Measurements from ENCODE around the gene LRRC34.

DNA sequence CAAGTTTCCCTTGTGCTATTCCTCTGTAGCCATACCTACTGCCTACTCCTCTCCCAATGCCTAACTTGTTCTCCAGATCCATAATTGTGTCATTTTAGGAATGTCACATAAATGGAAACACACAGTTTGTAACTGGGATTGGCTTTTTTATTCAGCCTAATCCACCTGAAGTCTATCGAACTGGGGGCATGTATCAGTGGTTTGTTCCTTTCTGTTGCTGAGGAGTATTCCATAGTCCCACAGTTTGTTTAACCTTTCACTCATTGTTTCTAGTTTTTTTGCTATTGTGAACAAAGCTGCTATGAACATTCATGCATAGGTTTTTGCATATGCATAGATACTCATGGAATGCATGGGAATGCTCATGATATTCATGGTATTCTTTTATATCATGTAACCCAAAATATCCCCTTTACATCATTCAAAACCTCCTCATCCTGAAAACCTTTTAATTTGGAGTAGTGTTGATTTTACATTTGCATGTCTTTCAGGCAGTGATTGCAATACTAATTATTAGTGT is 25.9 kb upstream of the LRRC34 start:
- TF ChIP-seq, protein P1, sequence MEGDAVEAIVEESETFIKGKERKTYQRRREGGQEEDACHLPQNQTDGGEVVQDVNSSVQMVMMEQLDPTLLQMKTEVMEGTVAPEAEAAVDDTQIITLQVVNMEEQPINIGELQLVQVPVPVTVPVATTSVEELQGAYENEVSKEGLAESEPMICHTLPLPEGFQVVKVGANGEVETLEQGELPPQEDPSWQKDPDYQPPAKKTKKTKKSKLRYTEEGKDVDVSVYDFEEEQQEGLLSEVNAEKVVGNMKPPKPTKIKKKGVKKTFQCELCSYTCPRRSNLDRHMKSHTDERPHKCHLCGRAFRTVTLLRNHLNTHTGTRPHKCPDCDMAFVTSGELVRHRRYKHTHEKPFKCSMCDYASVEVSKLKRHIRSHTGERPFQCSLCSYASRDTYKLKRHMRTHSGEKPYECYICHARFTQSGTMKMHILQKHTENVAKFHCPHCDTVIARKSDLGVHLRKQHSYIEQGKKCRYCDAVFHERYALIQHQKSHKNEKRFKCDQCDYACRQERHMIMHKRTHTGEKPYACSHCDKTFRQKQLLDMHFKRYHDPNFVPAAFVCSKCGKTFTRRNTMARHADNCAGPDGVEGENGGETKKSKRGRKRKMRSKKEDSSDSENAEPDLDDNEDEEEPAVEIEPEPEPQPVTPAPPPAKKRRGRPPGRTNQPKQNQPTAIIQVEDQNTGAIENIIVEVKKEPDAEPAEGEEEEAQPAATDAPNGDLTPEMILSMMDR (IDR thresholded peaks at IDR 0.05): no peak
- TF ChIP-seq POLR2A (IDR thresholded peaks at IDR 0.05) (no peak), EP300 (IDR thresholded peaks at IDR 0.05) (no peak)

Measured in tibial nerve (tissue), 4 donors.